ENCODE results near the gene POU3F3.

GRCh38 chr2:104840156-104840555, 13.8 kb upstream of the POU3F3 start:
- no peak for TF ChIP-seq POLR2A (IDR thresholded peaks at IDR 0.05; ENCODE audit: borderline replicate concordance, extremely low read depth, insufficient read depth, insufficient read length)
- TF ChIP-seq FOSL1 (IDR thresholded peaks at IDR 0.05; ENCODE audit: low read depth) = no peak
- TF ChIP-seq CTCF (IDR thresholded peaks at IDR 0.05 in 2 of 3, conservative IDR thresholded peaks at IDR 0.05 in 1 of 3; ENCODE audit: borderline replicate concordance in 1 of 3, insufficient read depth in 1 of 3, low read depth in 2 of 3, low read length in 2 of 3) = no peak

Measured in HCT116 (cell line).